AG04449 (cell line): ENCODE data around the gene ARHGEF18.
A peak's percentile ranks its signal among the peaks of the same experiment; 100 is the strongest.
"Not testable (repeated sequence)": the region's sequence is repeated elsewhere in the genome, so short reads cannot be mapped to it uniquely, and the experiment has no call there.

Experiments
- CTCF ChIA-PET: fragments of 350-600 bp; formaldehyde crosslinking; extraction: SDS; loops from one replicate; lab custom pipeline; 2021; ENCODE audit warnings: antibody characterized with exemption; lab: Yijun Ruan, JAX
- POLR2A ChIA-PET: fragments of 400-600, 350-600 bp; formaldehyde crosslinking; extraction: SDS; loops from one replicate; lab custom pipeline; 2020; ENCODE audit warnings: antibody characterized with exemption, inconsistent platforms; lab: Yijun Ruan, JAX
- DNase-seq: peaks from one replicate; pipeline ENCODE4 v3.0.0-alpha.2; 2010; ENCODE audit warnings: low read depth, low spot score
- H3K4me3 ChIP-seq: 2 replicates; pipeline ENCODE4 v1.5.1; 2011; ENCODE audit warnings: low read depth, mild to moderate bottlenecking, control low read depth, low read length
- CTCF ChIP-seq: IDR thresholded peaks from one replicate; pipeline ENCODE4 v1.5.1; 2011; ENCODE audit warnings: mild to moderate bottlenecking, moderate library complexity, low read length, control low read depth, inconsistent platforms; ENCODE audit not compliant: insufficient read depth; ENCODE audit errors: missing control alignments

ARHGEF18 gene

GRCh38 chr19:7363225-7363624, 14.5 kb downstream of the ARHGEF18 start:
- no peak overlapping the region for H3K4me3 ChIP-seq
- no peak for TF ChIP-seq CTCF
- DNase-seq = no peak
- ChIA-PET CTCF (interaction anchor here (1.0 to 1.9 kb wide), 2 partner anchors 9 to 18 kb away, joined by 5 read pairs; no protein-coding TSS in a partner anchor), POLR2A (no interaction called here)

DNA sequence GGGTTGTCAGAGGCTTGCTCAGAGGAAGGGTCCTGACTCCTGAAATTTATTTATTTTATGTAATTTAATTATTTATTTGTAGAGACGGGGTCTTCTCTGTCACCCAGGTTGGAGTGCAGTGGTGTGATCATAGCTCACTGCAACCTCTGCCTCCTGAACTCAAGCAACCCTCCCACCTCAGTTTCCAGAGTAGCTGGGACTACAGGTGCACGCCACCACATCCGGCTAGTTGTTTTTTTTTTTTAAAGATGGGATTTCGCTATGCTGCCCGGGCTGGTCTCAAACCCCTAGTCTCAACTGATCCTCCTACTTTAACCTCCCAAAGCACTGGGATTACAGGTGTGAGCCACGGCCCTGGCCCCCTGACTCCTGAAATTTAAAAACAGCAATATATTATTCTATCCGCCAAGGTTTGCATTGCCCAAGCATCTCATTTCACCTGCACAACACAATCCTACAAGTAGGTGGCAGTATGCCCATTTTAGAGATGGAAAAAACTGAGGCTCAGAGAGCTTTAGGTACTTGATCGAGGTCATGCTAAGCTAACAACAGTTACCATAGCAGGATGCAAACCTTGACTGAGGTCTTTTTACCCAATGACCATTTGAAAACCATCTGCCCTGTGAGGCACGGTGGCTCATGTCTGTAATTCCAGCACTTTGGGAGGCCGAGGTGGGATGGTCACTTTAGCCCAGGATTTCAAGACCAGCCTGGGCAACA, 18.1 kb downstream of the ARHGEF18 start:
- H3K4me3 ChIP-seq = no peak overlapping the region
- TF ChIP-seq CTCF = no peak
- DNase-seq = no peak
- POLR2A ChIA-PET = no interaction called here
- CTCF ChIA-PET = interaction anchor here (0.7 to 3.9 kb wide), 10 partner anchors 9 to 432 kb away, joined by 3 to 42 read pairs (median 4); partner anchors contain the start of gene TRAPPC5

- POLR2A ChIA-PET = no interaction called here
- no peak for TF ChIP-seq CTCF
- no peak for DNase-seq
- H3K4me3 ChIP-seq = no peak overlapping the region
- CTCF ChIA-PET = interaction anchor here (1.6 to 3.9 kb wide), 4 partner anchors 11 to 15 kb away, joined by 4 to 14 read pairs (median 6); no protein-coding TSS in a partner anchor
Measured at GRCh38 chr19:7368456-7368855, 19.7 kb downstream of the ARHGEF18 start.

GRCh38 chr19:7368866-7369265, 20.1 kb downstream of the ARHGEF18 start:
- POLR2A ChIA-PET = not testable (repeated sequence)
- CTCF ChIA-PET = interaction anchor here (1.6 to 3.9 kb wide), 4 partner anchors 11 to 15 kb away, joined by 4 to 14 read pairs (median 6); no protein-coding TSS in a partner anchor
- peak; percentile 3 for DNase-seq

DNA sequence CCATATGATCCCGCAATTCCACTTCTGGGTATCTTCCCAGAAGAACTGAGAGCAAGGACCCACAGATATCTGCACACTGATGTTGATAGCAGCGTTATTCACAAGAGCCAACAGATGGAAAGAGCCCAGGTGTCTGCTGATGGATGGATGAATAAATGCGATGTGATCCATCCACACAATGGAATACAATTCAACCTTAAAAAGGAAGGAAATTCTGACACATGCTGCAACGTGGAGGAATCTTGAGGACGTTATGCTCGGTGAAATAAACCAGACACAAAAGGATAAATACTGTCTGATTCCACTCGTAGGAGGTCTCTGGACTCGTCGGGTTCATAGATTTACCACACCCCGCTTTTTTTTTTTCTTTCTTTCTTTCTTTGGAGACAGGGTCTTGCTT, 21.8 kb downstream of the ARHGEF18 start:
- CTCF ChIA-PET = no interaction called here
- no peak overlapping the region for H3K4me3 ChIP-seq

More at GRCh38 chr19:7368866-7369265, 20.1 kb downstream of the ARHGEF18 start:
- not testable (repeated sequence) for H3K4me3 ChIP-seq

GRCh38 chr19:7371001-7371400, 22.3 kb downstream of the ARHGEF18 start:
- POLR2A ChIA-PET = no interaction called here
- no peak overlapping the region for H3K4me3 ChIP-seq
- TF ChIP-seq CTCF = no peak
- DNase-seq = no peak
- CTCF ChIA-PET = interaction anchor here (1.2 kb wide), 1 partner anchor 11 kb away, joined by 5 read pairs; no protein-coding TSS in a partner anchor

More for the DNA sequence above, 21.8 kb downstream of the ARHGEF18 start:
- DNase-seq = no peak
- no peak for TF ChIP-seq CTCF
- POLR2A ChIA-PET = no interaction called here
